ENCODE results near the gene NMRAL1. TPM values are rescaled to one million over a fixed set of nuclear protein-coding genes. Genes with fewer than 3 reads are reported as not detected.
A peak's percentile ranks its signal among the peaks of the same experiment; 100 is the strongest.

Gene NMRAL1
- total RNA-seq: 10 to 100 TPM; 34.0 to 35.9 TPM

DNA sequence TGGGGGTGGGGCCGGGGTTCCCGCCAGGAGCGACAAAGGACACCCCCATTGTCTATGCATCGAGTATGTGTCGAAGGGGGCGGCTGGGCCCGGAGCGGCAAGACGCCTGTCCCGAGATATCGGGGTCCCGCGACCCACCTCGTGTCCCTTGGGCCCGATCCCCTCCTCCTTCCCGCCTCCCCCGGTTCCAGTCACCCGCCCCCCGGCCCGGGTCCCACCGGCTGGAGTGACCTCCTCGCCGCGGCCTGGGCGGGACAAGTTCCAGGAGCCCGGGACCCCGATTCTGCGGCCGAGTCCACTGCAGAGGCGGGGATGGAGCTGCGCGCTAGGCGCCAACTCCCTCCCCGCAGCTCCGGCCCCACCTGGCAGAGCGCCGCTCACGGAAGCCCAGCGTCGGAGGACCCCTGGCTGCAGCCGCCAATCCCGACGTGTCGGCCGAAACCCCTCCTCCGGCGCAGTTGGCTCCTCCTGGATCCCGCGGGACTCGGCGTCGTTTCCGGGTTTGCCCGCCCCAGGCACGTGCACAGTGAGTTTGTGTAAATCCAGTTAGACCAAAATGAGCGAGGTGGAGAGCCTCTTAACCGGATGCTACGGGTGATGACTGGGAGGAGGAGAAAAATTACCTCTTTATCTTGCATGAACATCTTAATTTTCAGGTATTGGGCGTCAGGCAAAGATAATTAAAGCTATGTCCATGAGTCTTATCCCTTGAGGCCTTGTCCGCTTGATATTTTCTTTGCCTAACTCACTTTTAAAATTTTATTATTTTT lies at the start of gene NMRAL1:
Gene NMRAL1, minus strand, starts transcription at position 434 of the 770 bp plus-strand sequence. CDS start 493 bp downstream, outside the sequence.
- Mint-ChIP-seq H3K27ac (peak within 1 kb of the TSS; percentile 91), H3K4me1 (peaks cover 37% of the 10 kb centered on the region), H3K36me3 (ENCODE audit: low read depth) (peaks cover 16% of the 10 kb centered on the region), H3K4me3 (peak within 1 kb of the TSS; percentile 94), H3K27me3 (no peaks in the 10 kb centered on the region), H3K9me3 (no peaks in the 10 kb centered on the region)
- DNase-seq: peak; percentile 89
- CTCF ChIA-PET: interaction anchor here (0.6 to 4.8 kb wide), 5 partner anchors 8 to 150 kb away, joined by 4 to 22 read pairs (median 4); partner anchors contain the start of gene MGRN1
- POLR2A ChIA-PET: interaction anchor here (0.6 kb wide), 1 partner anchor 1269 kb away, joined by 4 read pairs; no protein-coding TSS in a partner anchor

DNA sequence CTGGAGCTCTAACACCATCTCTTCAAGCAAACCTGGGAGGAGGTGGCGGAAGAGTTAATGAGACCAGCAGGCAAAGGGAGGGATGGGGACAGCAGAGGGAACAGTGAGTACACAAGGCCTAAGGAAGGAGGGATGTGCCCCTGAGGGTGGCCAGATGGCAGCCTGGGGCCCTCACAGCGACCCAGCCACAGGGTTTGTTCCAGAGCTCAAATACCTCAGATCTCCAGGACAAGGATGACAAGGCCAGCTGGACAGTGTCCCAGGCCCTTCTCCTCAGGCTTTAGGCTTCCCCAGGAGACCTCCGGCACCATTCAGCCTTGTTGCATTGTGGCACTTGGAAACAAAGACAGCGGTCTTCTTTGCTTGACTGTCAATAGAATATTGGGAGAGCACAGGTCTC lies 49.3 kb upstream of the NMRAL1 start:
- Mint-ChIP-seq H3K27ac (no peak overlapping the region), H3K4me3 (no peak overlapping the region), H3K36me3 (ENCODE audit: low read depth) (peaks cover 18% of the 10 kb centered on the region), H3K27me3 (no peaks in the 10 kb centered on the region), H3K4me1 (peaks cover 41% of the 10 kb centered on the region), H3K9me3 (peaks cover 2% of the 10 kb centered on the region)
- CTCF ChIA-PET: interaction anchor here (1.3 to 1.7 kb wide), 3 partner anchors 18 to 101 kb away, joined by 3 to 5 read pairs (median 4); partner anchors contain the start of gene MGRN1
- no peak for DNase-seq
- POLR2A ChIA-PET: no interaction called here

DNA sequence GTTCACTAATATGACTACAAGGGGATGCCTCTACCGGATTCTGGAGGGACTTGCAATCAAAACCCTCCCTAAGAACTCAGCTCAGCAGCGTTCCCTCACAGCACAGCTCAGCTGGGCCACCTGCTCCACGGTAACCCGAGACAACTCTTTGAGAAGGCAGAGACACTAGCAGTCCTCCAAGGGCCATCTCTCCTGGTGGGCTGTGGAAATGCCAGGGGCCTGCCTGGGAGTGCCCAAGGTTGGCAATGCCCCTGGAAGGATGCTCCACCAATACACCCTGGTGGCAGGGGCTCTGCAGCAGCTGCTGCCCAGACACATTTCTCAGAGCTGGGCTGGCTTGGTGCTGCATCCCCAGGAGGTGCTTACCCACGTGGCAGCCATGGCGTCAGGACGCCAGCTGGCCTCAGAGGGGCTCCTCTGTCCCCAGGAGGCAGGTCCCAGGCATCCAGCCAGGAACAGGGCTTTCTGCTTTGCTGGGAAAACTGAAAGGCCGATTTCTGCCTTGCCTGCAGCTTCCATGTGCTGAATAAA lies 47.7 kb upstream of the NMRAL1 start:
- no peaks in the 10 kb centered on the region for H3K9me3 Mint-ChIP-seq
- peaks cover 33% of the 10 kb centered on the region for H3K4me1 Mint-ChIP-seq
- ChIA-PET CTCF (interaction anchor here (0.6 to 1.5 kb wide), 5 partner anchors 12 to 1654 kb away, joined by 3 to 4 read pairs (median 4); no protein-coding TSS in a partner anchor), POLR2A (no interaction called here)
- no peak for DNase-seq
- peaks cover 11% of the 10 kb centered on the region for H3K36me3 Mint-ChIP-seq (ENCODE audit: low read depth)
- H3K4me3 Mint-ChIP-seq: no peak overlapping the region
- peak overlapping the region; percentile 19 for H3K27ac Mint-ChIP-seq
- no peaks in the 10 kb centered on the region for H3K27me3 Mint-ChIP-seq

DNA sequence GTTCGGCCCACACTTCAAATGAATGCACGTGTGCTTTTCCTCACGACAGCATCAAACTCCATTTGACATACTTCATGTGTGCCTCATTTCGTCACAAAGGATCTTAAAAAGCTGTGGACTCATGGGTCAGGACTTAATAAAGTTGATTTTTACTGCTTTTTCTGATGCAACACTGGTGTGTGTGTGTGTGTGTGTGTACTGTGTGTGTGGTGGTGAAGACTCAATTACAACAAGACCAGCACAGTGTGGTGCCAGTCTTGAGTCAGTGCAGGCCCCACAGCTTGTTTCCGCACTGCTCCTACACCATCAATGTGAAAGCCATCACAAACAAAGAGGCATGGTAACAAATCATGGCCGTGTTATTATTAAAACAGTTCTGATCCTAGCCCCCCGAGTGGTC lies 46.5 kb upstream of the NMRAL1 start:
- ChIA-PET CTCF (interaction anchor here (0.9 to 1.5 kb wide), 2 partner anchors 9 to 40 kb away, joined by 4 to 5 read pairs; no protein-coding TSS in a partner anchor), POLR2A (no interaction called here)
- H3K27ac Mint-ChIP-seq: no peak overlapping the region
- peaks cover 31% of the 10 kb centered on the region for H3K4me1 Mint-ChIP-seq
- peaks cover 9% of the 10 kb centered on the region for H3K36me3 Mint-ChIP-seq (ENCODE audit: low read depth)
- no peak overlapping the region for H3K4me3 Mint-ChIP-seq
- H3K9me3 Mint-ChIP-seq: no peaks in the 10 kb centered on the region
- H3K27me3 Mint-ChIP-seq: no peaks in the 10 kb centered on the region
- no peak for DNase-seq

DNA sequence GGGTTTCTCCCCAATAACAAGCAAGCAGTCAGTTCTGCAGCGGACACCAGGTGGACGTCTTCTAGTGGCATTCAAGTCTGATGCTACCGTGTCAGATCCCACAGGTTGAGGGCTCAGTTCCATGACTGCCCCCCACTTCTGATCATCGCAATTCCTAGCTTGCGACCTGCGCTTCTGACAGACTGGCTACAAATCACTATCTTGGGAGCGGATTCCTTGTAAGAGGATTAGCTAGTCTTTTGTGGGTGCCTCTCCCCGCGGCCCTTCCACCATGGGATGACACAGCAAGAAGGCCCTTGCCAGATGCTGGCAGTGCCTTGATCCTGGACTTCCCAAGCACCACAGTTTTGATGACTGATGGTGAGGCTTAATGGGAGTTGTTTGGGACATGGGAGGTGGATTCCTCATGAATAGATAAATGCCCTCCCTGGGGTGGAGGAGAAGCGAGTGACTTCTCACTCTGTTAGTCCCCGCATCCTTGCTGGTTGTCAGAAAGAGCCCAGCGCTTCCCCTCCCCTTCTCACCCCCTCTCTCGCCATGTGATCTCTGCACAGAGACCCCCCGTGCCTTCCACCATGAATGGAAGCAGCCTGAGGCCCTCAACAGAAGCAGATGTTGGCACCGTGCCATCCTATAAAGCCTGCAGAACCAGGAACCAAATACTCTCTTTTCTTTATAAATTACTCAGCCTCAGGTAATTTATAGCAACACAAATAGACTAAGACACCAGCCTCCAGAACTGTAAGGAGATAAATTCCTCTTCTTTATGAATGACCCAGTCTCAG lies 45.0 kb upstream of the NMRAL1 start:
- POLR2A ChIA-PET: no interaction called here
- Mint-ChIP-seq H3K27me3 (no peaks in the 10 kb centered on the region), H3K4me3 (no peak overlapping the region), H3K4me1 (peaks cover 41% of the 10 kb centered on the region), H3K36me3 (ENCODE audit: low read depth) (peaks cover 6% of the 10 kb centered on the region), H3K27ac (no peak overlapping the region), H3K9me3 (no peaks in the 10 kb centered on the region)
- CTCF ChIA-PET: interaction anchor here (1.0 to 1.5 kb wide), 2 partner anchors 14 to 16 kb away, joined by 3 to 4 read pairs; no protein-coding TSS in a partner anchor
- DNase-seq: no peak

DNA sequence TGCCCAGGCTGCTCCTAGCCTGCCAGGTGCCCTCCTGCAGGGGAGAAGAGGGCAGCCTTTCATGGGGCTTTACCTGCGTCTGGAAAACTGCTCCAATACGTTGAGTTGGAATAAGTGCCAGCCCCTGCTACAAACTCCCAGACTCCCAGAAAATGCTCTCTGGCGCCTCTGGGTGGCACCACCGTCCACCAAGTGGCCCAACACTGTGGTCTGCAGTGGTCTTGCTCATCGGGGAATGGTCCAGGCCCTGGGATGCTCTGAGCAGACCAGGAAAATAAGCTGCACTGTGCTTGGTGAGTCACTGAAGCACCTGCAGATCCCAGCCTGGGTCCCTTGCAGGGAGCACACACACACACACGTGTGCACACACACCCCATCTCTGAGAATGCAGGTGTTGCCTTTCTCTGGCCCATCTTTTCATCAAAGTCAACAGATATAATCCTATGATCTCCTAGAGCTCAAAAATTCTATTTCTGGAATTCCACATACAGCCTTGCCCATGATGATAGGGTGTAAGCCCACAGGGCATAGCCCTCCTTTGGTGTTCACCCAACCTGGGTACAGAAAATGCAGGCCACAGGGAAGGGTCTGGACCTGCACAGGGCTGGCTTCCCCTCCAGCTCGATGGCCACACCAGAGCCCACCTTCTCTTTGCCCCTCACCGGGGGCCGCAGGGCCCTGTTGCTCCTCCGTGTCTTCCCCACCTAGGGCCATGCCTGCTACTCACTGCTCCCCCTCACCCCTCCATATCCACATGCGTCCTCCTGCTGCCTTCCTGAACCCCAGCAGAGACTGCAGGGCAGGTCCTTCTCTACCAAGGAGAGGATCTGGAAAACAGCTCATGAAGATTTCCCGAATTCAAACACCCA lies 43.6 kb upstream of the NMRAL1 start:
- Mint-ChIP-seq H3K27me3 (no peaks in the 10 kb centered on the region), H3K9me3 (no peaks in the 10 kb centered on the region), H3K36me3 (ENCODE audit: low read depth) (peaks cover 5% of the 10 kb centered on the region), H3K4me3 (no peak overlapping the region), H3K4me1 (peaks cover 45% of the 10 kb centered on the region), H3K27ac (peak overlapping the region; percentile 26)
- ChIA-PET POLR2A (no interaction called here), CTCF (interaction anchor here (0.8 to 1.5 kb wide), 6 partner anchors 10 to 30 kb away, joined by 3 to 4 read pairs (median 3); no protein-coding TSS in a partner anchor)
- no peak for DNase-seq

DNA sequence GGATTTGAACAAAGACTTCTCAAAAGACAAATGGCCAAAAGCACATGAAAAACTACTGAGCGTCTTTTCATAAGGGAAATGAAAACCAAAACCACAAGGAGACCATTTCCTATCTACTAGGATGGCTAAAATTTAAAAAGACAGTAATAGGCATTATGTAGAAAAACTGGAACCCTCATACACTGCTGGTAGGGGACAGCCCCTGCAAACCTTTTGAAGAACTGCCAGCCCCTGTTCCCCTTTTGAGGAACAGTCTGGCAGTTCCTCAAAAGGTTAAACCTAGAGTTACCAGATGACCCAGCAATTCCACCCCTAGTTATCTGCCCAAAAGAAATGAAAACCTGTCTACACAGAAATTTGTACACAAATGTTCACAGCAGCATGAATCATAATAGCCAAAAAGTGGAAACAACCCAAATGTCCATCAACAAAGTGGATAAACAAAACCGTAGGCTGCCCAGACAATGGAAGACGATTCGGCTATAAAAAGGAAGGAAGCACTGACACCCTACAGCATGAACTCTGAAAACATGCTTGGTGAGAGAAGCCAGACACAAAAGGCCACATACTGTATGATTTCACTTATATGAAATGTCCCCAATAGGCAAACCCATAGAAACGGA lies 41.3 kb upstream of the NMRAL1 start:
- DNase-seq: no peak
- H3K9me3 Mint-ChIP-seq: no peaks in the 10 kb centered on the region
- peak overlapping the region; percentile 51 for H3K4me3 Mint-ChIP-seq
- peak overlapping the region; percentile 89 for H3K27ac Mint-ChIP-seq
- ChIA-PET POLR2A (interaction anchor here (0.7 kb wide), 1 partner anchor 133 kb away, joined by 3 read pairs; no protein-coding TSS in a partner anchor), CTCF (interaction anchor here (2.5 kb wide), 1 partner anchor 10 kb away, joined by 23 read pairs; no protein-coding TSS in a partner anchor)
- peaks cover 19% of the 10 kb centered on the region for H3K36me3 Mint-ChIP-seq (ENCODE audit: low read depth)
- peaks cover 55% of the 10 kb centered on the region for H3K4me1 Mint-ChIP-seq
- H3K27me3 Mint-ChIP-seq: no peaks in the 10 kb centered on the region

DNA sequence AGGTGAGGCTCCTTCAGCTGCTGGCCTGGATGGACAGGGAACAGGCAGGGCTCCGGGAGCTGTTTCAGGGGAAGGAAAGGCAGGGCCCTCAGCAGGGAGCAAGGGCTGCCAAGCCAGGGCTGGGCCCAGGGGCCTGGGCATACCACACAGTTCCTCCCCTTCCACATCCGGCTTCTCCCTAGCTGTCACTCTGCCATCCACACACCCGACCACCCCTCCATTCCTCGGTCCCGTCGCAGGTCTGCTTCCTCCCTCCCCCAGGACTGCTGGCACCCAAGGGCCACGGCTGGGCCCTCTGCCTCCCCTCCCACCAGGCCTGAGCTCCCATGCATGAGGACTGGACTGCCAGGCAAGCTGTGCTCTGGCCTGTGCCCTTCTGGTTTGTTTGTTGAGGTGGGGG lies 40.2 kb upstream of the NMRAL1 start:
- POLR2A ChIA-PET: interaction anchor here (0.6 kb wide), 1 partner anchor 10 kb away, joined by 4 read pairs; no protein-coding TSS in a partner anchor
- Mint-ChIP-seq H3K4me3 (peak overlapping the region; percentile 51), H3K9me3 (no peaks in the 10 kb centered on the region), H3K27ac (peak overlapping the region; percentile 89), H3K27me3 (no peaks in the 10 kb centered on the region), H3K4me1 (peaks cover 53% of the 10 kb centered on the region), H3K36me3 (ENCODE audit: low read depth) (peaks cover 26% of the 10 kb centered on the region)
- DNase-seq: no peak
- CTCF ChIA-PET: interaction anchor here (0.7 to 2.5 kb wide), 8 partner anchors 9 to 109 kb away, joined by 3 to 23 read pairs (median 4); partner anchors contain the start of gene HMOX2

DNA sequence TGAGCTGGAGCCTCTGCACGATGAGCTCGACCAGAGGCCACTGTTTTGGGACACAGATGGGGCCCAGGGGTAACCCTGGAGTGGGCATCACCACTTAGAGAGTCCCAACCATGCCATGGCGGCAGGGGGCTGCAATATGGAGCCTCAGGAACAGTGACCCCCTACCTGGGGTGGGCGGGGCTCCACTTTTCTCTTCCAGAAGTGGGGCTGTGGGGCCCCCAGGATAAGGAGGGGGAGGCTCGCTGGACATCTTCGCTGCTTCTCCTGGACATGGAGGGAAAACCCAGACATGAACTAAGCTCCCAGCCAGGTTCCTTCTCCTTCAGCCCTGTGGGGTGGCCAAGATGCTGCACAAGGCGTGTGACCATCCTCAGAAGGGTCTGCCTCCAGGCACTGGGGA lies 39.5 kb upstream of the NMRAL1 start:
- ChIA-PET CTCF (interaction anchor here (1.0 to 2.5 kb wide), 7 partner anchors 8 to 37 kb away, joined by 3 to 23 read pairs (median 4); partner anchors contain the start of gene HMOX2), POLR2A (no interaction called here)
- H3K27ac Mint-ChIP-seq: peak overlapping the region; percentile 89
- no peak overlapping the region for H3K4me3 Mint-ChIP-seq
- no peak for DNase-seq
- no peaks in the 10 kb centered on the region for H3K27me3 Mint-ChIP-seq
- peaks cover 27% of the 10 kb centered on the region for H3K36me3 Mint-ChIP-seq (ENCODE audit: low read depth)
- H3K9me3 Mint-ChIP-seq: no peaks in the 10 kb centered on the region
- peaks cover 53% of the 10 kb centered on the region for H3K4me1 Mint-ChIP-seq

DNA sequence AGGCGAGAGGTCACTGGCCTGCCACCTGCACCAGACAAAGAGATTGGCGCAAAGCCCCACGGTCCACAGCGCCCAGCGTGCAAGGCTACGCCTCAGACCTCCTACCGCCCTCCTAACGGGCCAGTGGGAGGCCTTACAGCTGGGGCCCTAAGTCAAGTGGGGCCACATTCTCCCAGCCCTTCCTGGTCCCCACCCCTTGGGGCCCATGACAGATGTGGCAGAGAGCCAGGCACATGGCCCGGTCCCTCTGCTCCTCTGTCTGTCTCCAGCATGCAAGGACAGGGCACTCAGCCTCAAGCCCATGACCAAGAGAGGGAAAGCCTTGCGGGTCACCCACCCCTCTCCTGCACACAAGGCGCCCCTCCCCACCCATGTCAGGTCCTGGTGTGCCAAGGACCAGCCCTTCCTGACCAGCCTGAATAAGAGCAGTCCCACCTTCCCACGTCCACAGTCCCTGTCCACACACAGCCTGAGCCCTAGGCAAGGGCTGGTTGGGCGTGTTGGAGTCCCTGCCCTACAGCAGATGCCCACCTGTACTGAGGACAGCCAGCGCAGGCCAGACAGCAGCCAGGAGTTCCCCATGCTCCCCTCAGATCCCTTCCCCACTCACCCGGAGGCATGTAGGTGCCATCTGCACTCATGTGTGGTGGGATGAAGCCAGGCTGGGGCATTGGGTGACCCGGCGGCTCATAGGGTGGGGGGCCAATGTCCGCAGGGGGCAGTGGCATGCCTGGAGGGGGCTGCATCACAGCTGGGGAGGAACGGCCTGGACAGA lies 38.8 kb upstream of the NMRAL1 start:
- Mint-ChIP-seq H3K36me3 (ENCODE audit: low read depth) (peaks cover 29% of the 10 kb centered on the region), H3K27ac (peak overlapping the region; percentile 70), H3K4me1 (peaks cover 52% of the 10 kb centered on the region), H3K27me3 (no peaks in the 10 kb centered on the region), H3K9me3 (no peaks in the 10 kb centered on the region), H3K4me3 (no peak overlapping the region)
- no peak for DNase-seq
- ChIA-PET POLR2A (no interaction called here), CTCF (interaction anchor here (1.3 to 2.5 kb wide), 4 partner anchors 8 to 38 kb away, joined by 4 to 23 read pairs (median 4); partner anchors contain the start of gene HMOX2)

DNA sequence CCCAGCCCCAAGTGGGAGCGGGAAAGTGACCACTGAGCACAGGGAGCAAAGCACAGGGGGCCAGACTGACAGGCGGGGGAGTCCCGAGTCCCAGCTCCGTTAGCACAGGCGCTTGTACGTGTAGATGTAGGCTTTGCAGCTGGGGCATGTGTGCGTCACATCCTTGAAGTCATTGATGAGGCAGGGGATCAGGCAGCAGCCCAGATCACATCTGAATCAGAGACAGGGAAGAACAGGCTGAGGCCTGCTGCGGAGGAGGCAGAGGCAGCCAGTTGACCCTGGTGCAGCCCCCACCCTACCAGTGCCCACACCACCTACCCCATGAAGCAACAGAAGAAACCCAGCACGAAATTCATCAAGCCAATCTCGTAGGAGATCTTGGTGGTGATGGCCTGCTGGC lies 38.0 kb upstream of the NMRAL1 start:
- H3K27me3 Mint-ChIP-seq: no peaks in the 10 kb centered on the region
- ChIA-PET CTCF (interaction anchor here (1.2 kb wide), 1 partner anchor 20 kb away, joined by 5 read pairs; no protein-coding TSS in a partner anchor), POLR2A (no interaction called here)
- H3K36me3 Mint-ChIP-seq (ENCODE audit: low read depth): peaks cover 37% of the 10 kb centered on the region
- H3K4me1 Mint-ChIP-seq: peaks cover 53% of the 10 kb centered on the region
- no peaks in the 10 kb centered on the region for H3K9me3 Mint-ChIP-seq
- DNase-seq: no peak
- H3K4me3 Mint-ChIP-seq: peak overlapping the region; percentile 30
- H3K27ac Mint-ChIP-seq: peak overlapping the region; percentile 71

Measured in activated CD4-positive, alpha-beta T cell treated with anti-CD3 and anti-CD28 coated beads, Interleukin-2, amount 10 ng/mL, durations not matched to agents 7 days and 5 days (primary cell).